EL (cell line): ENCODE data around the gene EXOSC10.

Experiments used
- DNase-seq: peaks from one replicate; pipeline ENCODE4 v3.0.0-alpha.2; 2016

The EXOSC10 gene

GRCh38 chr1:11099310-11100148, at the start of gene EXOSC10:
EXOSC10 (minus strand) TSS chr1:11099869; CDS start chr1:11099831, 38 bp downstream.
- peak; percentile 90 for DNase-seq

GRCh38 chr1:11147197-11147770, 47.6 kb upstream of the EXOSC10 start:
- peak; percentile 77 for DNase-seq

- no peak for DNase-seq
These were observed 46.1 kb upstream of the EXOSC10 start for GRCh38 chr1:11145741-11146140.

- no peak for DNase-seq
These were observed 45.0 kb upstream of the EXOSC10 start for GRCh38 chr1:11144570-11145256.

- no peak for DNase-seq
These were observed 44.2 kb upstream of the EXOSC10 start for GRCh38 chr1:11143907-11144306.

- no peak for DNase-seq
These were observed 43.7 kb upstream of the EXOSC10 start for GRCh38 chr1:11143401-11143800.

- no peak for DNase-seq
These were observed 43.1 kb upstream of the EXOSC10 start for GRCh38 chr1:11142618-11143391.

- DNase-seq, result peak; percentile 43
These were observed 39.3 kb upstream of the EXOSC10 start for GRCh38 chr1:11138952-11139351.

GRCh38 chr1:11138029-11138428, 38.4 kb upstream of the EXOSC10 start:
- no peak for DNase-seq

GRCh38 chr1:11134898-11135266, 35.2 kb upstream of the EXOSC10 start:
- DNase-seq, result peak; percentile 55

- peak; percentile 85 for DNase-seq
These were observed 34.7 kb upstream of the EXOSC10 start for GRCh38 chr1:11134251-11134897.

GRCh38 chr1:11132563-11133293, 33.1 kb upstream of the EXOSC10 start:
- DNase-seq, result no peak

- no peak for DNase-seq
These were observed 32.1 kb upstream of the EXOSC10 start for GRCh38 chr1:11131816-11132215.

GRCh38 chr1:11130406-11130805, 30.7 kb upstream of the EXOSC10 start:
- DNase-seq, result no peak

- no peak for DNase-seq
These were observed 30.2 kb upstream of the EXOSC10 start for GRCh38 chr1:11129649-11130390.

GRCh38 chr1:11126569-11126968, 26.9 kb upstream of the EXOSC10 start:
- no peak for DNase-seq

GRCh38 chr1:11125931-11126330, 26.3 kb upstream of the EXOSC10 start:
- no peak for DNase-seq

GRCh38 chr1:11124965-11125364, 25.3 kb upstream of the EXOSC10 start:
- no peak for DNase-seq

- DNase-seq, result no peak
These were observed 16.6 kb upstream of the EXOSC10 start for GRCh38 chr1:11116318-11116717.

GRCh38 chr1:11114966-11115365, 15.3 kb upstream of the EXOSC10 start:
- no peak for DNase-seq
